Common myeloid progenitor, CD34-positive (primary cell): ENCODE data around the gene DNAL1.

Experiments used
- CTCF ChIA-PET: fragments of 350-600 bp; sonication (Branson Sonifier 250); formaldehyde crosslinking; loops from one replicate; lab custom pipeline; 2021; ENCODE audit warnings: antibody characterized with exemption; lab: Charles Lee
- POLR2A ChIA-PET: fragments of 350-600 bp; sonication (Branson Sonifier 250); formaldehyde crosslinking; loops from one replicate; lab custom pipeline; 2021; ENCODE audit warnings: antibody characterized with exemption; lab: Charles Lee
- DNase-seq, 3 donors: peaks; one replicate each; pipeline versions ENCODE4 v3.0.0 to v3.0.0-alpha.2; 2013
- H3K27ac ChIP-seq, 2 experiments: 1 replicate in 1 of 2; 2 replicates in 1 of 2; pipeline ENCODE4 v1.7.0; 2013; ENCODE audit warnings: inconsistent platforms in 2 of 2, low read length in 2 of 2, mild to moderate bottlenecking in 2 of 2, low read depth in 1 of 2, moderate library complexity in 1 of 2; ENCODE audit not compliant: severe bottlenecking in 2 of 2, insufficient read depth in 1 of 2, poor library complexity in 1 of 2
- H3K27me3 ChIP-seq, 5 experiments: replicated peaks in 2 of 5; 1 replicate in 3 of 5; 2 replicates in 2 of 5; pipeline versions ENCODE4 v1.6.1 to v1.7.0; 2013; ENCODE audit warnings: low read length in 4 of 5, mild to moderate bottlenecking in 2 of 5, moderate library complexity in 2 of 5, inconsistent platforms in 1 of 5; ENCODE audit not compliant: insufficient read depth in 5 of 5, control insufficient read depth in 4 of 5
- H3K36me3 ChIP-seq, 4 experiments: 1 replicate in 2 of 4; 2 replicates in 2 of 4; pipeline versions ENCODE4 v1.6.1 to v1.7.0; 2013; ENCODE audit warnings: low read length in 3 of 4, control low read depth in 1 of 4, mild to moderate bottlenecking in 1 of 4; ENCODE audit not compliant: control insufficient read depth in 4 of 4, insufficient read depth in 4 of 4
- H3K4me1 ChIP-seq, 4 experiments: 1 replicate in 3 of 4; 2 replicates in 1 of 4; pipeline versions ENCODE4 v1.6.1 to v1.7.1; 2013; ENCODE audit warnings: low read length in 3 of 4, mild to moderate bottlenecking in 3 of 4, control low read depth in 1 of 4, inconsistent platforms in 1 of 4, moderate library complexity in 1 of 4; ENCODE audit not compliant: control insufficient read depth in 4 of 4, insufficient read depth in 4 of 4; ENCODE audit errors: control extremely low read depth in 1 of 4
- H3K4me3 ChIP-seq, 7 experiments: 1 replicate in 4 of 7; 2 replicates in 3 of 7; pipeline versions ENCODE4 v1.5.1 to v1.7.0; 2013; ENCODE audit warnings: mild to moderate bottlenecking in 7 of 7, low read length in 6 of 7, moderate library complexity in 6 of 7, inconsistent platforms in 2 of 7, low read depth in 2 of 7, control low read depth in 1 of 7; ENCODE audit not compliant: insufficient read depth in 4 of 7, control insufficient read depth in 1 of 7; ENCODE audit errors: extremely low read depth in 1 of 7
- H3K9me3 ChIP-seq, 5 experiments: 1 replicate in 4 of 5; 2 replicates in 1 of 5; pipeline versions ENCODE4 v1.6.1 to v1.7.1; 2013; ENCODE audit warnings: low read length in 4 of 5, mild to moderate bottlenecking in 2 of 5, inconsistent platforms in 1 of 5, low read depth in 1 of 5, moderate library complexity in 1 of 5; ENCODE audit not compliant: control insufficient read depth in 4 of 5, insufficient read depth in 2 of 5; ENCODE audit errors: control extremely low read depth in 1 of 5
- WGBS: methylation state at CpG from one replicate; pipeline ENCODE4 v1.1.5; 2013; ENCODE audit not compliant: insufficient coverage; 5-methylcytosine and 5-hydroxymethylcytosine counted together

DNAL1 gene

GRCh38 chr14:73623504-73624054 is 21.2 kb upstream of the DNAL1 start:
- H3K4me1 ChIP-seq = no peaks in the 10 kb centered on the region
- no peak for DNase-seq
- WGBS = 100% methylated on average over 4 of the region's 4 CpGs
- CTCF ChIA-PET = interaction anchor here (1.7 kb wide), 1 partner anchor 10 kb away, joined by 6 read pairs; no protein-coding TSS in a partner anchor
- no peak overlapping the region for H3K4me3 ChIP-seq
- H3K36me3 ChIP-seq = no peaks in the 10 kb centered on the region
- H3K27me3 ChIP-seq = no peaks in the 10 kb centered on the region
- H3K9me3 ChIP-seq = peaks cover 0 to 3% (median 0%) of the 10 kb centered on the region in 5 experiments
- H3K27ac ChIP-seq = no peak overlapping the region
- POLR2A ChIA-PET = no interaction called here

- no peaks in the 10 kb centered on the region for H3K4me1 ChIP-seq
- POLR2A ChIA-PET = no interaction called here
- CTCF ChIA-PET = interaction anchor here (0.9 to 2.1 kb wide), 3 partner anchors 12 to 116 kb away, joined by 4 to 5 read pairs (median 4); partner anchors contain the start of gene ACOT6
- H3K9me3 ChIP-seq = peaks cover 0 to 3% (median 0%) of the 10 kb centered on the region in 5 experiments
- H3K36me3 ChIP-seq = no peaks in the 10 kb centered on the region
- WGBS = no CpG with 5 or more reads among the region's 1 CpG
- H3K27me3 ChIP-seq = no peaks in the 10 kb centered on the region
- H3K4me3 ChIP-seq = no peak overlapping the region
- DNase-seq = no peak
- H3K27ac ChIP-seq = no peak overlapping the region
Measured at GRCh38 chr14:73625706-73626105, 19.1 kb upstream of the DNAL1 start.

DNA sequence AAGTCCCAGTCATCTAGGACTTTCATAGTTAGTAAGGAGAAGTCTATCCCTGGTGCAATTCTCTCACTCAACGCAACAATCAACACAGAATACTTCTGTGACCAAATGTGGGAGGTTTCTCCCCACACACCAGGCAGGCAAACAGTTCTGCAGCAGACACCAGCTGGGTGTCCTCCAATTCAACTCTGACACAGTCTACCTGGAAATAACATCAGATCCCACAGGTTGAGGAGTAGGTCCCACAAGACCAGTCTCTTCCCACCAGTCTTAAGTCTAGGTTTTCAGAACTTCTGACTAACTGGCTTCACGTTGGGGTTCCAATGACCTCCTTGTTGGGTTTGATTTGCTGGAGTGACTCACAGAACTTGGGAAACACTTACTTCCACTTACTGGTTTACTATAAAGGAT is 17.6 kb upstream of the DNAL1 start:
- Histone ChIP-seq H3K36me3 (no peaks in the 10 kb centered on the region), H3K9me3 (peaks cover 0 to 3% (median 0%) of the 10 kb centered on the region in 5 experiments), H3K4me1 (no peaks in the 10 kb centered on the region), H3K27ac (no peak overlapping the region), H3K27me3 (no peaks in the 10 kb centered on the region), H3K4me3 (no peak overlapping the region)
- no CpG with 5 or more reads among the region's 2 CpGs for whole genome bisulfite sequencing
- no peak for DNase-seq
- POLR2A ChIA-PET = no interaction called here
- CTCF ChIA-PET = interaction anchor here (1.6 kb wide), 1 partner anchor 120 kb away, joined by 6 read pairs; no protein-coding TSS in a partner anchor

DNA sequence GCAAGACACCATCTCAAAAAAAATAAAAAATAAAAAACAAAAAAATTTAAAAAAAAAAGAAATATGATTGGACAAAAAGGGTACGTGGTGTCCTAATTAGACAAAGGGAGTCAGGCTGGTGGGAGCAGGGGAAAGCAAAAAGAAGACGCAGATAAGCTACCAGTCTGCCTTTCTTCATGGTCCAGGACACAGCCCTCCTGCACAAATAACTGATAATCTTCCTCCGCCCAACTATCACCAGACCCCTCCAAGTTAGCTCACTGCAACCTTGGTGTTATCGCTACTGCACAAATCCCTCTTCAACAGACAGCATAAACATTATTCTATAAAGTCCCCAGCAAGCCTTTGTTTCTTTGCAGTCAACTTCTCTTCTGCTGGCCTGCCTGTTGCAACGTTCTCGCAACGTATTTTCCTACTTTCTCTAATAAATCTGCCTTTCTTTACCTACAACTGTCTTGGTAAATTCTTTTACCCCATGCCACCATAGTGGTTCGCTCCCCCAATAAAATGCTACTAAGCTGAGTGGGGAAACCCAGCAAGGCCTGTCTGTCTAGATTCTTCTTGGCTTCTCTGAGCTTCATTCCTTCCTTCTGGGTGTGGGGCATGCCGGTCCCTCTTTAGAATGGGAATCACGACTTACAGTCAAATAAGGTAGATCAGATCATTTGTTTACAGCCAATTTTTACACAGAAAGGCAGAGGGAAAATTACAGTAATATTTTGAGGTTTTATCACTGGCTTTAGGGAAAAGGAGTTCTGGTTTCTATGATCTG is 14.6 kb upstream of the DNAL1 start:
- Histone ChIP-seq H3K9me3 (no peaks in the 10 kb centered on the region), H3K4me1 (peaks cover 0 to 18% (median 9%) of the 10 kb centered on the region in 4 experiments), H3K36me3 (no peaks in the 10 kb centered on the region), H3K4me3 (no peak overlapping the region), H3K27me3 (peaks cover 0 to 3% (median 0%) of the 10 kb centered on the region in 5 experiments), H3K27ac (no peak overlapping the region)
- no peak for DNase-seq
- WGBS = 94% methylated on average over 7 of the region's 10 CpGs
- ChIA-PET POLR2A (no interaction called here), CTCF (interaction anchor here (1.1 to 1.7 kb wide), 2 partner anchors 41 to 127 kb away, joined by 3 to 6 read pairs; no protein-coding TSS in a partner anchor)

DNA sequence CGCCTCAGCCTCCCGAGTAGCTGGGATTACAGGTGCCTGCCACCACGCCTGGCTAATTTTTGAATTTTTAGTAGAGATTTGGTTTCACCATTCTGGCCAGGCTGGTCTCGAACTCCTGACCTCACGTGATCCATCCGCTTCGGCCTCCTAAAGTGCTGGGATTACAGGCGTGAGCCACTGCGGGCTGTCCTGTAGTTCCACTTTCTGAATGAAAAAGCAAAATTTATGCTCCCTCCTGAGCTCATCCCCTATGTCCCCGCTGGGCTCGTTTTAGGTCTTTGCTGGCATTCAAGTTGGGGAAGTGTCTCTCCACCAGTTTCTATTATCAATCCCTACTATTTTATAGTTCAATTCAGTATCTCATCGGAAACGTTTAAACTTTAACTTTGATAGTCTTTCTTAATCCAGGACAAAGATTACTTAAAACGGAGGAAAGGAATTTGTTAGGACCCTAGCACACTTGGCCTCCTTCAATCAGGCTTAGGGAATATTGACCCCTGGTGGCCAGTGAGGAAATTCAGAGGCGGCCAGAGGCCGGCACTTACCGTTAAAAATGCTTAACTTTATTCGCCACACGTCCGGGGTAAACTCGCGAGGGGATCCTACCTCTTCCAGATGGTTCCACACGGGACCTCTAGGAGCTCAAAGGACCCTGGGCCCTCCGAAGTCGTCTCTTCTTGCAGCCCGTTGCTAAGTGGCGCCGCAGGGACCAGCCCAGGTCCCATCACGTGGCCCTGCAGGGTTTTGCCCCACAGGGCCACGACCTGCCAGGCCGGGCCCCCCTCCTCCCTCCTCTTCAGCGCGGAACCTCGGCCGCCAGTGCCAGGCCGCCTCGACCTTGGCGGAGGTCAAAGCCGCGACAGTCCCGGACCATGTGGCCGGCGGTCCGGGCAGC is 11.4 kb upstream of the DNAL1 start:
- H3K4me1 ChIP-seq = peaks cover 0 to 18% (median 9%) of the 10 kb centered on the region in 4 experiments
- CTCF ChIA-PET = interaction anchor here (0.7 to 3.0 kb wide), 14 partner anchors 10 to 463 kb away, joined by 3 to 45 read pairs (median 4); partner anchors contain the start of genes DNAL1 and RIOX1
- DNase-seq = peak; percentile 80 to 84 (median 82)
- no peaks in the 10 kb centered on the region for H3K36me3 ChIP-seq
- H3K27ac ChIP-seq = no peak overlapping the region
- POLR2A ChIA-PET = no interaction called here
- no peaks in the 10 kb centered on the region for H3K9me3 ChIP-seq
- peak overlapping the region; percentile 27 to 80 (median 68) for H3K4me3 ChIP-seq
- WGBS = 10% methylated on average over 38 of the region's 44 CpGs
- H3K27me3 ChIP-seq = peaks cover 0 to 3% (median 0%) of the 10 kb centered on the region in 5 experiments

DNA sequence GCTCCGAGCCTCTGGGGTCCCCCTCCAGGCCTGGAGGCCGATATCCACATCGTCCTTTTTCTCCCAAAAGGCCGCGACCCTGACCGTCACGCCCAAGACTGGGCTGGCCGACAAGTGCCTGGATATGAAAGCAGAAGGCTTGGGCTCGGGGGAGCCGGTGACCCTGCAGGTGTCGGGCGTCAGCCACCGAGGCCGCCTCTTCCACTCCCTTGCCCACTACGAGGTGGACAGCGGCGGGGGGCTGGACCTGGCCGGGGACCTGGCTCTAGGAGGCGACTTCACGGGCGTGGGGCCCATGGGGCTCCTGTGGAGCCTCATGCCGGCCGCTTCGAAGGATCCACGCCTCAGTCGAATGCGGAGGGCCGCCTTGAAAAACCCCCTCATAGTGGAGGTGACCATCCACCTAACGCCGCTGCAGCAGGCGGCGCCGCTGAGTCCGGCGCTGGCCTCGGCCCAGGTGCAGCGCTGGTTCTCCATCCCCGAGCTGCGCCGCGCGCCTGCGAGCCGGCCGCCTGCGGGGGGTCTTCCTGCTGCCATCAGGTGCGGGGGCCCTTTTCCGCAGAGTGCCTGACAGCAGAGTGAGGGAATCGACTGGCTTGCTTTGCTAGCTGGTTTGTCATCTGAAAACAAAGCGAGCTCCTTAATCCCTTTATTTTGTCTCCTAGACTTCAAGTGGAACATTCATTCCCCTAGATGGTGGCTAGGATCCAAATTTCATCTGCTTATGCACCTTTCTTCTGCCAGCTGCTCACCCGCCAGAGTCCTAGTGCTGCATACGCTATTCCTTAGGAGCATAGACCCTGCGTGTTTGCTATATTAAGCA is 10.6 kb upstream of the DNAL1 start:
- Histone ChIP-seq H3K9me3 (no peaks in the 10 kb centered on the region), H3K4me1 (peaks cover 0 to 18% (median 9%) of the 10 kb centered on the region in 4 experiments), H3K4me3 (peak overlapping the region; percentile 27 to 80 (median 68)), H3K27ac (no peak overlapping the region), H3K36me3 (no peaks in the 10 kb centered on the region), H3K27me3 (peaks cover 0 to 3% (median 0%) of the 10 kb centered on the region in 5 experiments)
- 10% methylated on average over 38 of the region's 53 CpGs for WGBS
- DNase-seq = peak in 2 of 3 donors; percentile 14 to 19
- POLR2A ChIA-PET = interaction anchor here (0.6 kb wide), 1 partner anchor 465 kb away, joined by 4 read pairs; no protein-coding TSS in a partner anchor
- CTCF ChIA-PET = interaction anchor here (0.8 to 3.0 kb wide), 10 partner anchors 10 to 464 kb away, joined by 3 to 45 read pairs (median 4); partner anchors contain the start of genes DNAL1 and RIOX1
